HEK293 (cell line): ENCODE data around the gene ULBP1.
"Not testable (repeated sequence)": the region's sequence is repeated elsewhere in the genome, so short reads cannot be mapped to it uniquely, and the experiment has no call there.

Source experiments
- KLF8 ChIP-seq: fragments of 450-650 bp; formaldehyde crosslinking; IDR thresholded peaks from 2 replicates; pipeline ENCODE4 v1.5.1; 2016; ENCODE audit warnings: missing biosample characterization, missing genetic modification characterization
- OSR2 ChIP-seq: fragments of 450-650 bp; formaldehyde crosslinking; IDR thresholded peaks from 2 replicates; pipeline ENCODE4 v1.5.1; 2016; ENCODE audit warnings: missing biosample characterization, missing genetic modification characterization
- SETDB1 ChIP-seq: IDR thresholded peaks from one replicate; pipeline ENCODE4 v1.6.1; 2017; ENCODE audit warnings: mild to moderate bottlenecking, low read length, moderate library complexity, mixed read lengths; ENCODE audit not compliant: insufficient read length
- TRIM28 ChIP-seq: IDR thresholded peaks from 2 replicates; pipeline ENCODE4 v1.6.1; 2011; ENCODE audit warnings: low read length, control low read depth, borderline replicate concordance
- YY2 ChIP-seq: fragments of 450-650 bp; formaldehyde crosslinking; IDR thresholded peaks from 2 replicates; pipeline ENCODE4 v1.5.1; 2016; ENCODE audit warnings: missing biosample characterization, missing genetic modification characterization
- ZFP41 ChIP-seq: fragments of 450-650 bp; formaldehyde crosslinking; IDR thresholded peaks from 2 replicates; pipeline ENCODE4 v1.5.1; 2016; ENCODE audit warnings: missing biosample characterization, missing genetic modification characterization, borderline replicate concordance
- ZFP69B ChIP-seq: fragments of 450-650 bp; formaldehyde crosslinking; IDR thresholded peaks from 2 replicates; pipeline ENCODE4 v1.5.1; 2016; ENCODE audit warnings: missing biosample characterization, missing genetic modification characterization
- ZNF239 ChIP-seq: fragments of 450-650 bp; formaldehyde crosslinking; IDR thresholded peaks from 2 replicates; pipeline ENCODE4 v1.5.1; 2016; ENCODE audit warnings: missing biosample characterization, missing genetic modification characterization
- ZNF274 ChIP-seq, 2 experiments: fragments of 200-500 bp in 1 of 2; fragments of 450-650 bp in 1 of 2; sonication (Bioruptor generic) in 1 of 2; formaldehyde crosslinking in 1 of 2; IDR thresholded peaks; 2 replicates each; pipeline versions ENCODE4 v1.5.1 to v1.6.1; 2014 to 2016; ENCODE audit warnings: borderline replicate concordance in 1 of 2, inconsistent platforms in 1 of 2, low read length in 1 of 2, missing biosample characterization in 1 of 2, missing genetic modification characterization in 1 of 2
- ZNF350 ChIP-seq: fragments of 450-650 bp; formaldehyde crosslinking; IDR thresholded peaks from 2 replicates; pipeline ENCODE4 v1.5.0; 2017; ENCODE audit warnings: missing biosample characterization, mild to moderate bottlenecking, missing genetic modification characterization
- ZNF670 ChIP-seq: fragments of 450-650 bp; formaldehyde crosslinking; IDR thresholded peaks from 2 replicates; pipeline ENCODE4 v1.5.1; 2016; ENCODE audit warnings: missing biosample characterization, missing genetic modification characterization, low read depth
- ZNF707 ChIP-seq: fragments of 450-650 bp; formaldehyde crosslinking; IDR thresholded peaks from 2 replicates; pipeline ENCODE4 v1.5.1; 2016; ENCODE audit warnings: missing biosample characterization, missing genetic modification characterization
- TF ChIP-seq, protein P1 (sequence below): fragments of 450-650 bp; formaldehyde crosslinking; IDR thresholded peaks from 2 replicates; pipeline ENCODE4 v1.5.1; 2016; ENCODE audit warnings: missing biosample characterization, missing genetic modification characterization
- TF ChIP-seq, protein P2 (sequence below): fragments of 450-650 bp; formaldehyde crosslinking; IDR thresholded peaks from 2 replicates; pipeline ENCODE4 v1.5.1; 2016; ENCODE audit warnings: missing biosample characterization, missing genetic modification characterization

DNA sequence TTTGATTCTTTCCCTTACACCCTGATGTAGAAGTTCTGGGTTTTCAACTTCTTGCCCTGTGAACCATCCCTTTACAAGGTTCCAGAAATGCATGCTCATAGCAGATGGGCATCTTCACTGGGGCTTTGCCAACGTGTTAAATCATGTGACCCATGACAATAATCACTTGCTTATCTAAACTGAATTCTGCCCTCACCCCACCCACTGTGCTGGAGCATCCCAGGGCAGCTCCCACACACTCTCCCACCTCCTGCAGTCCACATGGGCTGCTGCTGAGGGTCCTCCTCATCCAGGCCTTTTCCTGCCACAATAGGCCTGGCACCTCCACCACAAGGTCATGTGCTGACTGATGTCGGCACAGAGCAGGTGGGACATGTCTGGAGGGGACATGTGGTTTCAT, 4.3 kb downstream of the ULBP1 start:
- TF ChIP-seq, protein P1, sequence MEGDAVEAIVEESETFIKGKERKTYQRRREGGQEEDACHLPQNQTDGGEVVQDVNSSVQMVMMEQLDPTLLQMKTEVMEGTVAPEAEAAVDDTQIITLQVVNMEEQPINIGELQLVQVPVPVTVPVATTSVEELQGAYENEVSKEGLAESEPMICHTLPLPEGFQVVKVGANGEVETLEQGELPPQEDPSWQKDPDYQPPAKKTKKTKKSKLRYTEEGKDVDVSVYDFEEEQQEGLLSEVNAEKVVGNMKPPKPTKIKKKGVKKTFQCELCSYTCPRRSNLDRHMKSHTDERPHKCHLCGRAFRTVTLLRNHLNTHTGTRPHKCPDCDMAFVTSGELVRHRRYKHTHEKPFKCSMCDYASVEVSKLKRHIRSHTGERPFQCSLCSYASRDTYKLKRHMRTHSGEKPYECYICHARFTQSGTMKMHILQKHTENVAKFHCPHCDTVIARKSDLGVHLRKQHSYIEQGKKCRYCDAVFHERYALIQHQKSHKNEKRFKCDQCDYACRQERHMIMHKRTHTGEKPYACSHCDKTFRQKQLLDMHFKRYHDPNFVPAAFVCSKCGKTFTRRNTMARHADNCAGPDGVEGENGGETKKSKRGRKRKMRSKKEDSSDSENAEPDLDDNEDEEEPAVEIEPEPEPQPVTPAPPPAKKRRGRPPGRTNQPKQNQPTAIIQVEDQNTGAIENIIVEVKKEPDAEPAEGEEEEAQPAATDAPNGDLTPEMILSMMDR (tag by site-specific recombination) = not testable (repeated sequence)
- TF ChIP-seq YY2; ZNF670 (tag by site-specific recombination); ZNF274 (IDR thresholded peaks at IDR 0.05; ENCODE audit: low read length); ZNF274 (tag by site-specific recombination; IDR thresholded peaks at IDR 0.05; ENCODE audit: borderline replicate concordance); SETDB1; TRIM28; ZNF707; ZFP41; ZNF239 (tag by site-specific recombination); KLF8; ZNF350 (tag by site-specific recombination); OSR2 (tag by site-specific recombination); ZFP69B: not testable (repeated sequence)
- TF ChIP-seq, protein P2, sequence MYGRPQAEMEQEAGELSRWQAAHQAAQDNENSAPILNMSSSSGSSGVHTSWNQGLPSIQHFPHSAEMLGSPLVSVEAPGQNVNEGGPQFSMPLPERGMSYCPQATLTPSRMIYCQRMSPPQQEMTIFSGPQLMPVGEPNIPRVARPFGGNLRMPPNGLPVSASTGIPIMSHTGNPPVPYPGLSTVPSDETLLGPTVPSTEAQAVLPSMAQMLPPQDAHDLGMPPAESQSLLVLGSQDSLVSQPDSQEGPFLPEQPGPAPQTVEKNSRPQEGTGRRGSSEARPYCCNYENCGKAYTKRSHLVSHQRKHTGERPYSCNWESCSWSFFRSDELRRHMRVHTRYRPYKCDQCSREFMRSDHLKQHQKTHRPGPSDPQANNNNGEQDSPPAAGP (tag by site-specific recombination) = not testable (repeated sequence)
